Myocyte (in vitro differentiated cells): ENCODE results near the gene NUP50. TPM values are rescaled to one million over a fixed set of nuclear protein-coding genes. Genes with fewer than 3 reads are reported as not detected.
A peak's percentile ranks its signal among the peaks of the same experiment; 100 is the strongest.

Experiments
- DNase-seq: peaks from one replicate; pipeline ENCODE4 v3.0.0-alpha.2; 2012; ENCODE audit warnings: low read depth
- microRNA counts: library from miRNA; unstranded; fragments of <30 nt; microRNA quantifications from one replicate; lab custom pipeline; 2016
- microRNA-seq: library from miRNA; unstranded; fragments of <30 nt; microRNA quantifications from one replicate; pipeline ENCODE4, GENCODE V29; 2016
- total RNA-seq: library from RNA; depleted of rRNA; stranded (reverse); fragments of >200 nt; gene quantifications from 2 replicates; pipeline ENCODE4 v1.2.3, GENCODE V29; 2014

Gene NUP50
- total RNA-seq, 1 donor from 2014 or later = 17.9 TPM

GRCh38 chr22:45227645-45228400 is 64.1 kb downstream of the NUP50 start:
- DNase-seq = no peak

GRCh38 chr22:45228401-45228754 is 64.7 kb downstream of the NUP50 start:
- no peak for DNase-seq

GRCh38 chr22:45229181-45229580 is 65.5 kb downstream of the NUP50 start:
- no peak for DNase-seq

GRCh38 chr22:45230026-45230721 is 66.4 kb downstream of the NUP50 start:
- no peak for DNase-seq

GRCh38 chr22:45231293-45231692 is 67.6 kb downstream of the NUP50 start:
- no peak for DNase-seq

- no peak for DNase-seq
Measured at GRCh38 chr22:45233386-45233785, 69.7 kb downstream of the NUP50 start.

GRCh38 chr22:45233827-45234226 is 70.1 kb downstream of the NUP50 start:
- DNase-seq = no peak

GRCh38 chr22:45235101-45235777 is 71.5 kb downstream of the NUP50 start:
- DNase-seq = no peak

- DNase-seq = no peak
Measured at GRCh38 chr22:45235851-45236342, 72.2 kb downstream of the NUP50 start.

GRCh38 chr22:45237065-45237990 is 73.6 kb downstream of the NUP50 start:
- no peak for DNase-seq

MicroRNAs within 50 kb of the gene (microRNA counts, 767-probe panel; counts per million panel counts)
- microRNA hsa-miR-1249 (lab: Ali Mortazavi, UCI) = not detected

Small RNAs within 50 kb of the gene (microRNA-seq; reads per million reads assigned to microRNA genes)
- 6.5 reads per million, percentile 26 among the genes with 10 or more reads in this experiment for gene MIR1249

Other genes with a start within 250 kb of the NUP50 start
- gene PHF21B, start 153.9 kb upstream of the NUP50 start, total RNA-seq = 0.35 and 1.9 TPM in 2 replicates
- gene KIAA0930, start 77.0 kb downstream of the NUP50 start, total RNA-seq = 32.1 and 49.2 TPM in 2 replicates
- gene UPK3A, start 121.0 kb downstream of the NUP50 start, total RNA-seq = not detected in 2 replicates
- 12.3 and 12.7 TPM in 2 replicates for gene FAM118A, start 146.0 kb downstream of the NUP50 start, total RNA-seq
- not detected in 2 replicates for gene SMC1B, start 249.7 kb downstream of the NUP50 start, total RNA-seq
- not detected in 2 replicates for gene RIBC2, start 249.8 kb downstream of the NUP50 start, total RNA-seq